Bronchial epithelial cell (primary cell): ENCODE results near the gene LMO1. TPM values are rescaled to one million over a fixed set of nuclear protein-coding genes. Genes with fewer than 3 reads are reported as not detected.
A peak's percentile ranks its signal among the peaks of the same experiment; 100 is the strongest.

Experiments used
- DNase-seq: peaks from one replicate; pipeline ENCODE4 v3.0.0-alpha.2; 2010; ENCODE audit warnings: low read depth
- FAIRE-seq: peaks from 2 replicates; lab custom pipeline; 2011; peaks lifted over from hg19 to GRCh38; lab: Jason Lieb, UNC
- H3K27me3 ChIP-seq: 2 replicates; pipeline ENCODE4 v1.5.1; 2011; ENCODE audit warnings: low read length; ENCODE audit not compliant: control insufficient read depth, insufficient read depth
- H3K36me3 ChIP-seq: 2 replicates; pipeline ENCODE4 v1.5.1; 2011; ENCODE audit warnings: low read length; ENCODE audit not compliant: control insufficient read depth, insufficient read depth
- H3K4me3 ChIP-seq: 2 replicates; pipeline ENCODE4 v1.5.1; 2011; ENCODE audit warnings: mild to moderate bottlenecking, low read depth, low read length, control low read depth
- total RNA-seq: library from RNA; depleted of rRNA; stranded (reverse); fragments of >200 nt; gene quantifications from 2 replicates; pipeline ENCODE4 v1.2.1, GENCODE V29; 2014
- TF ChIP-seq, protein P1 (sequence below): IDR thresholded peaks from 2 replicates; pipeline ENCODE4 v1.5.1; 2011; ENCODE audit warnings: mild to moderate bottlenecking, moderate library complexity, low read length, control low read depth, inconsistent platforms; ENCODE audit not compliant: insufficient read depth, severe bottlenecking

The LMO1 gene
- total RNA-seq, 1 donor from 2014 or later = not detected

DNA sequence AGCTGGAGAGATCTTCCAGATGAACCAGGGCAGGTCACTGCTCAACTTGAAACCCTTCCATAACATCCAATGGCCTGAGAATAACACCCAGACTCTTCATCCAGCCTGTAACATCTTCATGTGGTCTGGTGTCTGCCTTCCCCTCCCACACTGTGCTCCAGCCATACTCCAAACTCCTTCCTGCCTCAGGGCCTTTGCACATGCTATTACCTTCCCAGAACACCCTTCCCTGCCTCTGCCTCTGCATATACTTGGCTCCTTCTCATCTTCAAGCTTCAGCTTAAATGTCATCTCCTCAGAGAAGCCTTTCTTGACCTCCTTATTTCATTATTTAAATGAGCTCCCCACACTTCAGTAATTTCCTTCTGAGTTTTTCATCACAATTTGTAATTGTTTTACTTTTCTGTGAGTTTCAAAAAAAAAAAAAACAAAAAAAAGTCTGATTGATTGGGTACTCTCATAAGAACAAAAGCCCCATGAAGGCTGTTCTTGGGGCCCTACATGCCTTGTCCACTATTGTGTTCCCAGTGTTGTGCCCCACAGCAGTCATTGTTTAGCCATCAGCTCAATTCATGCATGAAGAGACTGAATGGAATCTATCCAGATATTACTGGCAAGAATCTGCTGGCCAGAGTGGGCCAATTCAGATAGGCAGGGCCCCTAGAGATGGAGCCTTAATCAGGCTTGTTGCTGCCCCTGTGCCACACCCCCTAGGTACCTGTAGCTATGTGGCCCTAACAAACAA, 22.1 kb downstream of the LMO1 start:
- DNase-seq (no peak), FAIRE-seq (peak; percentile 28)
- H3K4me3 ChIP-seq = no peak overlapping the region
- peaks cover 9% of the 10 kb centered on the region for H3K27me3 ChIP-seq
- no peaks in the 10 kb centered on the region for H3K36me3 ChIP-seq
- TF ChIP-seq, protein P1, sequence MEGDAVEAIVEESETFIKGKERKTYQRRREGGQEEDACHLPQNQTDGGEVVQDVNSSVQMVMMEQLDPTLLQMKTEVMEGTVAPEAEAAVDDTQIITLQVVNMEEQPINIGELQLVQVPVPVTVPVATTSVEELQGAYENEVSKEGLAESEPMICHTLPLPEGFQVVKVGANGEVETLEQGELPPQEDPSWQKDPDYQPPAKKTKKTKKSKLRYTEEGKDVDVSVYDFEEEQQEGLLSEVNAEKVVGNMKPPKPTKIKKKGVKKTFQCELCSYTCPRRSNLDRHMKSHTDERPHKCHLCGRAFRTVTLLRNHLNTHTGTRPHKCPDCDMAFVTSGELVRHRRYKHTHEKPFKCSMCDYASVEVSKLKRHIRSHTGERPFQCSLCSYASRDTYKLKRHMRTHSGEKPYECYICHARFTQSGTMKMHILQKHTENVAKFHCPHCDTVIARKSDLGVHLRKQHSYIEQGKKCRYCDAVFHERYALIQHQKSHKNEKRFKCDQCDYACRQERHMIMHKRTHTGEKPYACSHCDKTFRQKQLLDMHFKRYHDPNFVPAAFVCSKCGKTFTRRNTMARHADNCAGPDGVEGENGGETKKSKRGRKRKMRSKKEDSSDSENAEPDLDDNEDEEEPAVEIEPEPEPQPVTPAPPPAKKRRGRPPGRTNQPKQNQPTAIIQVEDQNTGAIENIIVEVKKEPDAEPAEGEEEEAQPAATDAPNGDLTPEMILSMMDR = no peak

DNA sequence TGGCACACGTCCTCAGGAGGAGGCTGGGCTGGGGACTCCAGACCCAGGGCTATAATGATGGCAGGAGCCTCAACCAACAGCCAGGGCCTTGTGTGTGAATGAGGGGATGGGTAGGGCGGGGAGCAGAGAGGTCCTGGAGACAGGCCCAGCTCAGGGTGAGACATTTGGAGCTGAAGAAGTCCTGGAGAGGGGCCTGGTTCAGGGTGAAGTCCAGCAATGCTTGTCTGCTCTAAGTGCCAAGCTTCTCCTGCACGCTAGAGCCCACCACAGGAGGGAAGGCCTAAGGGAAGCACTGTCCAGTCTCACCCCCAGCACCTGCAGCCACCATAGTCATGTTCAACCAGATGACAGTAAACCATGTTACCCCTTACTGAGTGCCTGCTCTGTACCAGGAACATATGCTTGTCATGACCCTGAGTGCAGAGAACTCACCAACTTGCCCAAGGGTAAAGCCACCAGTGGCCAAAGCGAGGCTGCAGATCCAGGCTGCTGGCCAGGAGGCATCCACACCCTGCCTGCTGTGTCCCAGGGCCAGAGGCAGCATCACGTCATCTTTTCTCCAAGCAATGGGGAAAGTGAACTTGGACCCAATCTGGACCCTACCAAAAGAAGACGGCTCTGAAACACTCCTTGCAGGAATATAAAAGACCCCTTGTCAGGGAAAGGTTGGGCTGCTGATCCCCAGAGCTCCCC, 24.0 kb downstream of the LMO1 start:
- FAIRE-seq = peak; percentile 18

DNA sequence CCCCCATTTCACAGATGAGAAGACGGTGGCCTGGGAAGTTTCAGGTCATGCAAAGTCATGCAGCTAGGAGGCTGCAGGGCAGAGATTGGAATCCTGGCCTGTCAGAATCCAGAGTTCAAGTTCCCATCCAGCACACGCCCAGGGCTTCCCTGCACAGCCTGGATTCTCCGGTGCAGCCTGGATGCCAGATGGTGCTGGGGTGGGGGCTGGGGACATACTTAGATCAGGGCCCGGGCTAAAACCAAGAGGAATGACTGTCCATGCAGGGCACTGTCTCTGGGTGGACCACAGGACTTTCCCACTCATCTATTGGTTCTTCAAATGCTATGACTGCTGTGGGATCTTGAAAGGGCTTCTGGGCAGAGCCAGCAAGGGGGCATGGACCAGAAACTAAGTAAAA, 24.6 kb downstream of the LMO1 start:
- no peak for FAIRE-seq
- H3K4me3 ChIP-seq = no peak overlapping the region
- TF ChIP-seq, protein P1 = no peak
- H3K27me3 ChIP-seq = peaks cover 6% of the 10 kb centered on the region
- no peak for DNase-seq
- H3K36me3 ChIP-seq = no peaks in the 10 kb centered on the region

More for the DNA sequence above, 24.0 kb downstream of the LMO1 start:
- TF ChIP-seq, protein P1 = no peak
- no peak for DNase-seq
- Histone ChIP-seq H3K4me3 (no peak overlapping the region), H3K27me3 (peaks cover 6% of the 10 kb centered on the region), H3K36me3 (no peaks in the 10 kb centered on the region)

DNA sequence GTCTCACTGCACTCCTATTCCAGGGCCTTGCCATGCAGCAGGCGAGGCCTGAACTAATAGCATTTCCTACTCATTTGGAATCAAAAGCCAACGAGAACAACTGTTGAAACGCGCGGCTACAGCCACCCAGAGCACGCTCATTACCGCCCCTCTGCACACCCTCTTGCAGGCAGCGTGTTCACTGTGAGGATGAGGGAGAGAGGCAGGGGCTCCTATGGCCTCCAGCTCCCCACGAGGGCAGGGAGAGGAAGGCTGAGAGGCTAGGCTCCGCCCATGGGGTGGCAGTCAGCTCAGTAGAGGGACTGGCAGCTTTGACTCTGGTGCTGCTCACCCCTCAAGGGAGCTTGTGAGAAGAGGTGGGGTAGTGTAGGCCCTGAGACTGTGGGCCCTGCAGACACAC, 26.2 kb downstream of the LMO1 start:
- no peaks in the 10 kb centered on the region for H3K36me3 ChIP-seq
- peaks cover 6% of the 10 kb centered on the region for H3K27me3 ChIP-seq
- DNase-seq (no peak), FAIRE-seq (no peak)
- TF ChIP-seq, protein P1 = no peak
- H3K4me3 ChIP-seq = no peak overlapping the region

DNA sequence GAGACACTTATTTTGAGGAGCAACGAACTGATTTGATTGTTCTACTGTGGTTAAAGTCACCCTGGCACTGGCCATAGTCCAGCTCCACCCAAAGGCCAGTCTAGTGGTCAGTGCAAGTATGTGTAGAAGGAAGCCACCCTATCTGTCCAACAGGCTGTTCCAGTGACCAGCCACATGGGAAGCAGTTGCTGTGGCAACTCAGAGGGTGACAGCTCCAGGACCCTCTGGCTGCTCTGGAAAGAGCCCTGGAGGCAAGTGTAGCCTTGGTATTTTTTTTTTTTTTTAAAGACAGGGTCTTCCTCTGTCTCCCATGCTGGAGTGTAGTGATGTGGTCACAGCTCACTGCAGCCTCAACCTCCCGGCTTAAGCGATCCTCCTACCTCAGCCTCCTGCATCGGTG, 27.8 kb downstream of the LMO1 start:
- DNase-seq (no peak), FAIRE-seq (no peak)
- Histone ChIP-seq H3K27me3 (peaks cover 2% of the 10 kb centered on the region), H3K36me3 (no peaks in the 10 kb centered on the region), H3K4me3 (no peak overlapping the region)
- TF ChIP-seq, protein P1 = no peak
